Trophoblast cell (in vitro differentiated cells and primary cell): ENCODE results near the gene RFX3.

ENCODE experiments used
- DNase-seq, 2 donors: peaks; one replicate each; pipeline ENCODE4 v3.0.0-alpha.2; 2016
- H2AFZ ChIP-seq: 2 replicates; pipeline ENCODE4 v1.6.1; 2013; ENCODE audit warnings: low read length, moderate library complexity, mild to moderate bottlenecking; ENCODE audit not compliant: insufficient read depth, poor library complexity
- H2AK5ac ChIP-seq: 2 replicates; pipeline ENCODE4 v1.6.1; 2013; ENCODE audit warnings: mild to moderate bottlenecking, low read length
- H2BK120ac ChIP-seq: 2 replicates; pipeline ENCODE4 v1.6.1; 2013; ENCODE audit warnings: low read length, mild to moderate bottlenecking, moderate library complexity; ENCODE audit not compliant: insufficient read depth, poor library complexity
- H2BK12ac ChIP-seq: 2 replicates; pipeline ENCODE4 v1.6.1; 2013; ENCODE audit warnings: mild to moderate bottlenecking, low read length, moderate library complexity
- H2BK5ac ChIP-seq: 2 replicates; pipeline ENCODE4 v1.6.1; 2013; ENCODE audit warnings: low read length, low read depth, moderate library complexity, mild to moderate bottlenecking; ENCODE audit not compliant: poor library complexity
- H3K14ac ChIP-seq: 2 replicates; pipeline ENCODE4 v1.6.1; 2013; ENCODE audit warnings: mild to moderate bottlenecking, low read length
- H3K18ac ChIP-seq: 2 replicates; pipeline ENCODE4 v1.6.1; 2013; ENCODE audit warnings: mild to moderate bottlenecking, low read length
- H3K23ac ChIP-seq: 2 replicates; pipeline ENCODE4 v1.6.1; 2013; ENCODE audit warnings: low read length
- H3K27ac ChIP-seq: 2 replicates; pipeline ENCODE4 v1.5.1; 2013; ENCODE audit warnings: low read depth, mild to moderate bottlenecking, inconsistent platforms, low read length, moderate library complexity
- H3K27me3 ChIP-seq: 2 replicates; pipeline ENCODE4 v1.6.1; 2013; ENCODE audit warnings: inconsistent platforms, mild to moderate bottlenecking, low read length, moderate library complexity; ENCODE audit not compliant: insufficient read depth
- H3K36me3 ChIP-seq, 2 experiments: 1 replicate in 1 of 2; 2 replicates in 1 of 2; pipeline ENCODE4 v1.6.1; 2013; ENCODE audit warnings: low read length in 2 of 2, mild to moderate bottlenecking in 2 of 2, moderate library complexity in 1 of 2; ENCODE audit not compliant: insufficient read depth in 2 of 2, control insufficient read depth in 1 of 2
- H3K4ac ChIP-seq: 2 replicates; pipeline ENCODE4 v1.6.1; 2013; ENCODE audit warnings: low read depth, mild to moderate bottlenecking, low read length, moderate library complexity
- H3K4me1 ChIP-seq, 2 experiments: 1 replicate in 1 of 2; 2 replicates in 1 of 2; pipeline ENCODE4 v1.6.1; 2013; ENCODE audit warnings: low read length in 2 of 2, mild to moderate bottlenecking in 2 of 2, moderate library complexity in 1 of 2; ENCODE audit not compliant: insufficient read depth in 2 of 2, control insufficient read depth in 1 of 2
- H3K4me2 ChIP-seq: 2 replicates; pipeline ENCODE4 v1.6.1; 2013; ENCODE audit warnings: inconsistent platforms, mild to moderate bottlenecking, low read length, moderate library complexity
- H3K4me3 ChIP-seq: 2 replicates; pipeline ENCODE4 v1.5.1; 2013; ENCODE audit warnings: mild to moderate bottlenecking, low read depth, low read length, inconsistent platforms
- H3K79me1 ChIP-seq: one replicate; pipeline ENCODE4 v1.6.1; 2013; ENCODE audit warnings: low read length
- H3K79me2 ChIP-seq: 2 replicates; pipeline ENCODE4 v1.6.1; 2013; ENCODE audit warnings: low read length, mild to moderate bottlenecking; ENCODE audit not compliant: control insufficient read depth, insufficient read depth, poor library complexity
- H3K9ac ChIP-seq: 2 replicates; pipeline ENCODE4 v1.6.1; 2013; ENCODE audit warnings: mild to moderate bottlenecking, low read length
- H3K9me3 ChIP-seq: 2 replicates; pipeline ENCODE4 v1.6.1; 2013; ENCODE audit warnings: low read depth, mild to moderate bottlenecking, control low read depth, inconsistent platforms, low read length; ENCODE audit not compliant: insufficient read depth
- H4K12ac ChIP-seq: 2 replicates; pipeline ENCODE4 v1.6.1; 2013; ENCODE audit warnings: low read depth, mild to moderate bottlenecking, low read length, moderate library complexity
- H4K8ac ChIP-seq: 2 replicates; pipeline ENCODE4 v1.6.1; 2013; ENCODE audit warnings: low read depth, mild to moderate bottlenecking, low read length, moderate library complexity
- H4K91ac ChIP-seq: one replicate; pipeline ENCODE4 v1.6.1; 2013; ENCODE audit warnings: low read depth, mild to moderate bottlenecking, low read length, moderate library complexity
- WGBS: extraction: QIAGEN DNeasy Blood & Tissue Kit; methylation state at CpG from one replicate; pipeline ENCODE4 v1.1.7; 2013; ENCODE audit warnings: missing lambda C conversion rate; ENCODE audit not compliant: insufficient read length, insufficient coverage; ENCODE audit errors: extremely low coverage; 5-methylcytosine and 5-hydroxymethylcytosine counted together

Gene RFX3

DNA sequence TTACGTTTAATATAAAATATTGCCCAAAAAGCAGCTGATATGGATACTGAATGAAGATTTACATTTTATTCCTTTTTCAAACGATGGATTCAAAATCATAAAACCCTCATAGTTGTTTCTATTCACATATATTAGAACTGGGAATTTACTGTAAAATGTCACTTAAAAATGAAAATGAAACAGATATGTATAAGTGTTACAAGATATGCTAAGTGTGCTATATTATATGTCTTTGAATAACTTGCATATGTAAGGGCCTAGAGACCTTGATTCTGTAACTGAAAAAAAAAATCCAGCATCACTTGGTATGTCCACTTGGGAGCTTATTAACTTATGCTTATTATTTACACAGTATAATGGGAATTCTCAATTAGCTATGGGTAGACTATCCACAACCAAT is 43.2 kb downstream of the RFX3 start:
- no peaks in the 10 kb centered on the region for H3K79me2 ChIP-seq
- H3K23ac ChIP-seq = no peak overlapping the region
- no peak overlapping the region for H3K18ac ChIP-seq
- no peak overlapping the region for H4K8ac ChIP-seq
- H3K4me2 ChIP-seq = no peak overlapping the region
- no peak overlapping the region for H3K14ac ChIP-seq
- peaks cover 3% of the 10 kb centered on the region for H3K79me1 ChIP-seq
- H2AK5ac ChIP-seq = no peak overlapping the region
- H3K4me1 ChIP-seq = peaks cover 0 to 4% of the 10 kb centered on the region in 2 experiments
- no peak overlapping the region for H3K9ac ChIP-seq
- H3K4me3 ChIP-seq = no peak overlapping the region
- H4K12ac ChIP-seq = no peak overlapping the region
- H3K9me3 ChIP-seq = no peaks in the 10 kb centered on the region
- no peak overlapping the region for H3K4ac ChIP-seq
- no peak overlapping the region for H3K27ac ChIP-seq
- no peak overlapping the region for H2BK12ac ChIP-seq
- no peak overlapping the region for H4K91ac ChIP-seq
- DNase-seq = no peak
- no peak overlapping the region for H2AFZ ChIP-seq
- no peak overlapping the region for H2BK5ac ChIP-seq
- H2BK120ac ChIP-seq = no peak overlapping the region
- peaks cover 0 to 3% of the 10 kb centered on the region in 2 experiments for H3K36me3 ChIP-seq
- WGBS = no CpG with 5 or more reads among the region's 2 CpGs
- H3K27me3 ChIP-seq = no peaks in the 10 kb centered on the region

DNA sequence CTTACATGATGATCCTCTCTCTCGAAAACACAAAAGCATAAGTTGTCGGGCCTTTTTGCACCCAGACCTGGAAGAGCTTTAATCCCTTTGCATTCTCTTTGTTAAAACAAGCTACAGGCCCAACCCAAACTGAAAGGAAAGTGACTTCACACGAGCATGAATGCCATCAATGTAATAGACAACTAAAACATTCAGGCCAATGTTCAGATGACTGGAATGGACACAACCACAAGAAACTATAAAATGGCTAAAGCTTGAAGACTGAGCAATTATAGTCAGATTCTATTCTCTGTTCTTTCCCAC is 45.5 kb downstream of the RFX3 start:
- no peak overlapping the region for H3K4me3 ChIP-seq
- H3K9me3 ChIP-seq = no peaks in the 10 kb centered on the region
- H2BK120ac ChIP-seq = no peak overlapping the region
- H3K4me2 ChIP-seq = no peak overlapping the region
- H3K79me2 ChIP-seq = no peaks in the 10 kb centered on the region
- WGBS = no CpG with 5 or more reads among the region's 3 CpGs
- H3K36me3 ChIP-seq = peaks cover 0 to 3% of the 10 kb centered on the region in 2 experiments
- H2BK5ac ChIP-seq = no peak overlapping the region
- H4K91ac ChIP-seq = no peak overlapping the region
- H3K9ac ChIP-seq = no peak overlapping the region
- no peak overlapping the region for H3K4ac ChIP-seq
- DNase-seq = no peak
- no peak overlapping the region for H3K18ac ChIP-seq
- H3K27ac ChIP-seq = no peak overlapping the region
- no peak overlapping the region for H3K23ac ChIP-seq
- peaks cover 5 to 7% of the 10 kb centered on the region in 2 experiments for H3K4me1 ChIP-seq
- no peak overlapping the region for H2AK5ac ChIP-seq
- no peak overlapping the region for H3K14ac ChIP-seq
- no peak overlapping the region for H4K12ac ChIP-seq
- no peak overlapping the region for H4K8ac ChIP-seq
- no peak overlapping the region for H2BK12ac ChIP-seq
- H3K27me3 ChIP-seq = no peaks in the 10 kb centered on the region
- no peak overlapping the region for H2AFZ ChIP-seq
- peaks cover 3% of the 10 kb centered on the region for H3K79me1 ChIP-seq

DNA sequence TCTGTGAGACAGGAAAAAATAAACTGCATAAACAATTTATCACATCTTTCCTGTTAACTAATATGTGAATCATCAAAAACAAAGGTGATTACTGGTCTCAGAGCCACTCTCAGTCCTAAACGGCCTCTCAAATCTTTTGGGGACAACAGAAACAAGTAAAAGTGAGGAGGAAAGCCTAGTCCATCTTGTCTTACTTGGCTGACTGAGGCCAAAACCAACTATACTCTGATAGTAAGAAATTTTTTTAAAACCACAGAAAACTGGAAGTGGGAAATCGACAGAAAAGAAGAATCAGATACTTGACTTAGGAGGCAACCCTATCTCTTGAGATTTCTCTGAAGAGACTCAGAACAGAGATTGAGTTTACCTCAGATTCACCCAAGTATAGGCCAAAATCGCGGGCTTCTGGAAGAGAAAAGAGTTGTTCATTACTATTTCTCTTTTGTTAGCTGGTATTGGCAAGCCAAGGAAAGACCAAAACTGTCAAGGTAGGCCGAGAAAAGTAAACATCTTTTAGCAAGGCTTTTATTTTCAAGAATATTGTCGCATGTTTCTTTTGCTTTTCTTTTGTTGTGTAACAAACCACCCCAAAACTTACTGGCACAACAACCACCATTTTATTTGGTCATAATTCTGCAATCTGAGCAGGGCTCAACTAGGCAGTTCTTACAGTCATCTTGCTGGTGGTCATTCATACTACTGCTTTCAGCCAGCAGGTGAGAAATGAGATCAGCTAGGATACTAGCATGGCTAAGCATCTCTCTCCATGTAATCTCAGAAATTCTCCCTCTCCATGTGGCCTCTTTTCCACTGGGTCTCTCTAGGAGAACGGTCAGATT is 46.1 kb downstream of the RFX3 start:
- Histone ChIP-seq H3K79me1 (peaks cover 3% of the 10 kb centered on the region), H2AFZ (no peak overlapping the region), H2AK5ac (no peak overlapping the region), H3K9ac (no peak overlapping the region), H3K14ac (no peak overlapping the region), H3K79me2 (no peaks in the 10 kb centered on the region), H3K27me3 (no peaks in the 10 kb centered on the region), H2BK5ac (no peak overlapping the region), H3K23ac (no peak overlapping the region), H3K4ac (no peak overlapping the region), H3K36me3 (peaks cover 0 to 1% of the 10 kb centered on the region in 2 experiments), H4K91ac (no peak overlapping the region), H3K4me2 (no peak overlapping the region), H4K8ac (no peak overlapping the region), H3K4me1 (peaks cover 5 to 7% of the 10 kb centered on the region in 2 experiments), H2BK120ac (no peak overlapping the region), H3K27ac (no peak overlapping the region), H2BK12ac (no peak overlapping the region), H3K18ac (no peak overlapping the region), H4K12ac (no peak overlapping the region), H3K9me3 (no peaks in the 10 kb centered on the region), H3K4me3 (no peak overlapping the region)
- WGBS = no CpG with 5 or more reads among the region's 7 CpGs
- no peak for DNase-seq

DNA sequence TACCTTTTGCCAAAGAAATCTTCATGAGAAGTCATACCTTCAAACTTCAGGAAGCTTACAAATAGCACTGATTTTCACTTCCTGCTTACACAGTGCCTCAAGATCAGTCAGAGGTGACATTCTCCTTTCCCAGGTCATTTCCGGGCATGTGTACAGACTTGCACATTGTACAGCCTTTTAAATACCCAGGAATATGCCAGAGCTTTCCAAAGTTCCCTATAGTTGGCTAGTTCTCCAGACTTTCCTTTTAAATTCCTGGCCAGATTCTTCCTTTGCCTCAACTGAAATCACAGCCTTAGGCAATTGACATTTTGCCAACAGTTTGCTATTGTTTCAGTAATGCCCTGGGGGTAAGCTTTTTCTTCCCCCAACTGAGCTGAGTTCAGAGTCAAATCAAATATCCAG is 47.2 kb downstream of the RFX3 start:
- WGBS = no CpG with 5 or more reads among the region's 1 CpG
- Histone ChIP-seq H2AK5ac (no peak overlapping the region), H3K27me3 (no peaks in the 10 kb centered on the region), H4K12ac (no peak overlapping the region), H4K8ac (peak overlapping the region; percentile 65), H3K14ac (no peak overlapping the region), H3K4me2 (no peak overlapping the region), H3K27ac (peak overlapping the region; percentile 55), H3K4me1 (peaks cover 5 to 7% of the 10 kb centered on the region in 2 experiments), H3K18ac (no peak overlapping the region), H2BK5ac (peak overlapping the region; percentile 79), H4K91ac (no peak overlapping the region), H3K36me3 (no peaks in the 10 kb centered on the region), H3K4me3 (no peak overlapping the region), H2AFZ (no peak overlapping the region), H3K79me1 (peaks cover 3% of the 10 kb centered on the region), H3K79me2 (no peaks in the 10 kb centered on the region), H3K9me3 (no peaks in the 10 kb centered on the region), H3K9ac (no peak overlapping the region), H3K4ac (no peak overlapping the region), H2BK12ac (no peak overlapping the region), H3K23ac (no peak overlapping the region), H2BK120ac (no peak overlapping the region)
- DNase-seq = peak; percentile 35 to 82
